ENCODE data around the gene GPR142.

Gene GPR142

DNA sequence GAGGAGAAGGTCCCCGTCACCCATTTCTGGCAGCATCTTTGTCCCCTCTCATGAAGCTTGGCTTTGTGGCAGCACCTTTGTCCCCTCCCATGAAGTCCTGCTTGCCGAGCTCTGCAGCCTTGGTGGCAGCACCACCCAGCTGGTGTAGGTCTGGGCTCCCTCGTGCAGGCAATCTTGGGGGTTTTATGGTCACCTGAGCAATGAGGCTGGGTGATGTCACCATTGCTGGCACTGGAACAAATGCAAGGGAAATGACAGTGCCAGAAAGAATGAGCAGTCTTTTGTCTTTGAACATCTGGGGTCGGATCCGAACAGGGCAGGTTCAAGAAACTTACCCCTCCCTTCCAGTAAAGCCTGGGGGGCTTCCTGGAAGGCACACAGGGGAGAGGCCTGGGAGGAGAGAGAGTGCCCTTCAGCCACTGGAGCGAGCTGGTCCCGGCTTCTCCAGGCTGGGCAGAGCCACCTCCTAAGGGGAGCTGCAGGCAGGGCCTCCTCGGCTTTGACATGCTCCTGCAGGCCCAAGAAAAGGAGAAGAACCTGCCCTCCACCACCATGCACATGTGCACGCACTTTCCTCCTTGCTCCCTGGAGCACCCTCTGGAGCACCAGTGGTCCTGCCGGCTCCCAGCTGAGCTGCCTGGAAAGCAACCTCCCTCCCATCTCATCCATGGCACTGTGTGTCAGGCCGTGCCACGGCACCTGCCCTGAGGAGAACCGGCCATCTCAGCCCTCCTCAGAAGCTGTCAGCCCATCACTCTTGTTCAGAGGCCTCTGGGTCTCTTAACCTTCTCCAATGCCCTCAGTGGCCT is 21.7 kb upstream of the GPR142 start:
- no peak for DNase-seq

DNA sequence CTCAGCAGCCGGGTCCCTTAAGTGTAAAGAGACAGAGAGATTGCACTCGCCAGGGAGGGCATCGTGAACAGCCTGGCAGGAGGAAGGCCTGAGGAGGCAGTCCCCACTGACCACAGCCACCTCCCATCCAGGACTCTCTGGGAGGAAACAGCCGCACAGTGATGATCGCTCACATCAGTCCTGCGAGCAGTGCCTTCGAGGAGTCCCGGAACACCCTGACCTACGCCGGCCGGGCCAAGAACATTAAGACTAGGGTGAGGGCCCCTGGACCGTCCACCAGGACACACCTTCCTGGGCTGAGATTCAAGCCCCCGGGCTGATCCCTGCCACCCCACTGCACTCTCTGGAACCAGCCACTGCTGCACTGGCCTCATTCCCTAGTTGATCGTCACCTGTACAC is 19.7 kb upstream of the GPR142 start:
- no peak for DNase-seq

GRCh38 chr17:74349120-74349519 is 18.2 kb upstream of the GPR142 start:
- no peak for DNase-seq

GRCh38 chr17:74350486-74350885 is 16.8 kb upstream of the GPR142 start:
- DNase-seq: no peak

GRCh38 chr17:74351552-74352210 is 15.6 kb upstream of the GPR142 start:
- no peak for DNase-seq

DNA sequence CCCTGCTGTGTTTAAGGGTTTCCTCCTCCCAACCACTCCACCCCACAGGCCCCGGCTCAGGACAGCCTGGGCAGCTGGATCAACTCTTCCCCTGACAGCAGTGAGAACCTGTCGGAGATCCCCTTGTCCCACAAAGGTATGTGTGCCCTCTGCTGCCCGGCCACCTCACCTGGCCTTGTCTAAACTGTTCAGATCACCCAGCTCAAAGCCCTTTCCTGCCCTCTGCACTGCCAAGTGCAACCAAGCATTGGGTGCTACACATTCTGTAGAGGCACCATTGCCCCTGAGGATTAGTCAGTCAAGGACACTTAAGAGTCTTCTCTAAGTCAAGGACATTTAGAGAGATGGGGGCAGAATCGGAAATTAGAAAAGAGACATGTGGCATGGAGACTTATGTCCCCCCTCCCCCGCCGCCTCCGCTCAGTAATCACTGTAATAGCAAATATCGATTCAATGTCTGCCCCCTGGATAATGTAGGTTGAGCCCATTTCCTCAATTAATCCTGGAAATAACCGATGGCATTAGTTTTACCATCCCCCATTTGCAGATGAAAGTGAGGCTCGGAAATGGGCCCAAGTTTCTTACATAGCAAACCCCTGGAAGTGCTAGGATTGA is 13.8 kb upstream of the GPR142 start:
- no peak for DNase-seq

DNA sequence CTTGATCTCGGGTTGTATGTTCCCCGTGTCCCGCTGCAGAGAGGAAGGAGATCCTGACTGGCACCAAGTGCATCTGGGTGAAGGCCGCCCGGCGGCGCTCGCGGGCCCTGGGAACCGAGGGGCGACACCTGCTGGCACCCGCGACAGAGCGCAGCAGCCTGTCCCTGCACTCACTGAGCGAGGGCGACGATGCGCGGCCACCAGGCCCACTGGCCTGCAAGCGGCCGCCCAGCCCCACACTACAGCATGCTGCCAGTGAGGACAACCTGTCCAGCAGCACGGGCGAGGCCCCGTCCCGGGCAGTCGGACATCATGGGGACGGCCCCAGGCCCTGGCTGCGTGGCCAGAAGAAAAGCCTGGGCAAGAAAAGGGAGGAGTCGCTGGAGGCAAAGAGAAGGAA is 13.2 kb upstream of the GPR142 start:
- no peak for DNase-seq

DNA sequence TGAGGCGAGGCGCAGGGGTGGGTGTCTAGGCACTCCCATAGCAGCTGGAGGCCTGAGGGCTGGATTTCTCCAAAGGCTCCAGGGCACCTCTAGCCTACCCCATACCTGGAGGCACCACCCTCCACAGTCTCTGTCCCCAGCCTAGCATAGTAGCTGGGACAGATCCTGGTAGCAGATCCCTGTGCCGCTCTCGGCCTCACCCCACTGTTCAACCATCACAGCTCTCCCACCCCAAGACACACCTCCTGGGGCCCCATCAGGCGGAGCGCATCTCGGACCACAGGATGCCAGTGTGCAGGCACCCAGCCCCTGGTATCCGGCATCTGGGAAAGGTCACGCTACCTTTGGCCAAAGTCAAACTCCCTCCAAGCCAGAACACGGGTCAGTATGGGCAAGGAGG is 12.7 kb upstream of the GPR142 start:
- no peak for DNase-seq

DNA sequence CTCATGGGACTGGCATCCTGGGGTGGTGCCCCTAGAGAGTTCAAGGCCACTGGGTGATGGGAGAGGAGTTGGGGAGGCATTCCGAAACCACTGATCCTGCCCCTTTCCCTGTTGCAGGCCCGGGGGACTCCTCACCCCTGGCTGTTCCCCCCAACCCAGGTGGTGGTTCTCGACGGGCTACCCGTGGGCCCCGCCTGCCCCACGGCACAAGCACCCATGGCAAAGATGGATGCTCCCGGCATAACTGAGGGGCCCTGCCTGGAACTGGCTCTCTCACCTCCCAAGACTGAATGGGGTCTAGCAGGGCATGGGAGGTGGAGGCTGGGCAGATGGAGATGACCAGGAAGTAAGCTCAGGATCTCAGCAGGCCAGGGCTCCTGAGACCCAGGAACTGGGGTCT is 12.2 kb upstream of the GPR142 start:
- no peak for DNase-seq

GRCh38 chr17:74356646-74357465 is 10.4 kb upstream of the GPR142 start:
- no peak for DNase-seq

DNA sequence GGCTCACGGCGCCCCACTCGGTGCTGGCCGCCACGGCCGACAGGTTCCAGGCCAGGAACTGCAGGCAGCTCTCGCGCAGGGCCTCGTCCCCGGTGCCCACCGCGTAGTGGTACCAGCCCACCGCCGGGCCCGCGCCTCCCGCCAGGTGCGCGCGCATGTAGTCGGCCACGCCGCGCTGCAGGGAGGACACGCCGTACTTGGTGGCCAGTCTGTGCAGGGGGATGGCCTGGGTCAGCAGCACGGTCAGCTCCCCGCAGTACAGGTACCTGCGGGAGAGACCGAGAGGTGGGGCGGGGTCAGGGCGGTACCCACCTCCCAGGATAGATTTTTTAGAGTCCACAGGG is 9.9 kb upstream of the GPR142 start:
- no peak for DNase-seq

DNA sequence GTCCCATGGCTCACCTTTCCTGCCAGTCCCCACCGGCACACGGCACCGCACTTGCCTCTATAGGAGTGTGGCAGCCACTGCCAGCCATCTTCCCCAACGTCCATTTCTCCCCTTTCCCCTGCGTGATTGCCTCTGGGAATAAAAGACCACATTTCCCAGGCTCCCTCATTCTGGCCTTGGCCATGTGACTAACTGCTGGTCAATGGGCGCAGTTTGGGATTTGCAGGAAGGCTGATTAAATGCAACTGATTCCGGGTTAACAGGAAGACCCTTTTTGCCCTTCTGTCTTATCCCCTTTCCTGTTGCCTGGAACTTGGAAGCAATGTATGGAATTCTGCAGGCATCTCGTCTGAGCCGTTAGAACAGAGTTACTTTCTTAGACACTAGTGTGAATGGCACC is 8.6 kb upstream of the GPR142 start:
- DNase-seq: no peak

GRCh38 chr17:74359916-74360315 is 7.4 kb upstream of the GPR142 start:
- DNase-seq: no peak

- no peak for DNase-seq
Measured at GRCh38 chr17:74360899-74361229, 6.4 kb upstream of the GPR142 start.

DNA sequence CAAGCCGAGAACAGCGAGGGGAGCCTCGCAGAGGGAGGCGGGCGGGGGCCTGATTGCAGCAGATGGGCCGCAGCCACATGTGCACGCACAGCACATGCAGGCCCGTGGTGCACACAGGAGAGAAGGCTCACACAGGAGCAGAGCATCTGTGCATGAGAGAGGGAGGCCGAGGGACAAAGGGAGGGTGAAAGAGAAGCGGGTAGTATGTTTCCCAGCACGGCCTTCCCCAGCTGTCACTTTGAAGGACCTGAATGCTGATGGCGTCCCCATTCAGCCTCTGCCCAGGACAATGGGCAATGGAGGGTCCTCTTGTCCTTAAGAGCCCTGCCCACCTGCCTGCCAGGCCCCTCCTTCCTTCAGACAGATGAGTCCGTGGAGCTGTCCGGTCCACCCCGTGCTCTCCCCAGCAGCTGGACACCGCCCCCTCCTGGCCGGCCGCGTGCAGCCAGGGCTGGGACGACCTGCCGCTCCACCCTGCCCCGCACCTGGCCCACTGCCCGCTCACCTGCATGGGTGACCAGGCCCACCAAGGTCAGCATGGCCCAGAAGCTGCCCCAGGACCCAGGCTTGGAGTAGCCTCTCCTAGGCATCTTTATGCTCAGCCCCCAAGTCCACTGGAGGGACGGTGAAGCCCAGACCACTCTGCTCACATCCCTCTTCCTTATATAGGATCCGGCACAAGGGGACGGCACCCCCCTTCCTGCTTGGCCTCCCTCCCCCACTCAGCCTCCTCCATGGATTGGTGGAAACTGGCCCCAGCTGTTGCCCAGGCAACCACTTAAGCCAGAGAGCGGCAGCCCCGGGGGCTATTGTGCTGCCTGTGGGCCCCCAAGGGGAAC is 5.9 kb upstream of the GPR142 start, which contains the start of gene BTBD17:
Gene BTBD17 (minus strand): TSS at position 639 of the 839 bp plus-strand sequence. CDS start 49 bp downstream, at position 590.
- DNase-seq: no peak

- DNase-seq: no peak
Measured at GRCh38 chr17:74362069-74362405, 5.3 kb upstream of the GPR142 start.

DNA sequence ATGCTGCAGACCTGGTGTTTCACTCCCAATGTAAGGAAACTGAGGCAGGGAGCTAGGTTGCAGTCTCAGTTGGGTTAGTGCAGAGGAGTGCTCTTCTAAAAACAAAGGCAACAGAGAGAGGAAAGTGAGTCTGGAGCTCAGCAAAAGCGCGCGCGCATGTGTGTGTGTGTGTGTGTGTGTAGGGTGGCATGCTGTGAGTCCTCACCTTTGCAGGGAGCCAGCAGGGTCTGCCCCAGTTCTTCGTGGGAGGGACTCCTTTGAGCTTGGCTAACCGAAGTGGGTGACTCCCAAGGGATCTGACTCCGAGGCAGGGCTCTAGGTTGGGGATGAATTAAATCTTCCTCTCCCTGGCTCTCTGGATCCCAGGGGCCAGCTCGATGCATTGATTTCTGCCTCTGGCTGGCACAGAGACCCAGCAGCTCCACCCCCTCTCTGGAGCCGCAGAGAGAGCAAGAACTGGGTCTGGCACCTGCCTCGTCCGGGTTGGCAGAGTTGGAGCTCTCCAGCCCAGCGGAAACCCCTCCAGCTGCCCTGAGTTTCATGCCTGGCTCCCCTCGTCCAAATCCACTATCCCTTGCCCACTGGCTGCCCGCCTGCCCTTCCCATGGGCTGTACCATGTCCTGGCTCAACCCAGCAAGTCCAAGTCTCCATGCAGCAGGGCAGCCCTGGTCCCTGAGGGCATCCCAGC is 4.4 kb upstream of the GPR142 start:
- DNase-seq: no peak

DNA sequence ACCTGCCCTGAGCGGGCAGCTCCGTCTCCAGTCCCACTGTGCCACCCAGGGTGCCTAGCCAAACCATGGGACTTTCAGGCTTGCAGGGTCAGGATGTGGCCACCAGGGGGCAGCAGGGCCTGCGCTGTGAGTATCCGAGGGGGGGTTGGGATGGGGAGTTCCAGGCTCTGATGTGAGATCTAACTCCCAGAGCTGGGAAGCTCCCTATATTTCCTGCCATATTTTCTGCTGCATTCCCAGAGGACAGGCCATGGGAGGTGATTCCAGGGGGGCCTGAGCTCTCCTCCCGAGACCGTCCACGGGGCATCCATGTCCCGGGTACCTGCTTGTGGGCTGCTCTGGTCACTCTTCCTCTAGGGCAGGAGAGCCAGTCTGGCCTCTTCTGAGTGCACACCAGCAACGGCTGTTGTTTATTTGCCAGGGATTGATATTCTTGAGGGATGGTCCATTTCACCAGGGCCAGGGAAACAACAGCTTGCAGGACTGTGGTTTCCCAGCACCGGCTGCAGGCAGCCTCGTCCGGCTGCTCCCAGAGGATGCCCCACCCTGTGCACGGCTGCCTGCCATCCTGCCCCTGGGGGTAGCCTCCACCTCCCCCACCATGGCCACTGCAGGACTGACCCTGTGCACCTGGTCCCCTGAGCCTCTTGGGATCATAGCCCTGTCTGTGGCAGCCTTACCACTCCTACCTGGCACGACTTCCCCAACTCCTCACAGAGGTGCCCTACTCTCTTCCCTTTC is 1.2 kb downstream of the GPR142 start:
- peak; percentile 44 for DNase-seq

GRCh38 chr17:74369221-74369620 is 1.9 kb downstream of the GPR142 start:
- DNase-seq: no peak

DNA sequence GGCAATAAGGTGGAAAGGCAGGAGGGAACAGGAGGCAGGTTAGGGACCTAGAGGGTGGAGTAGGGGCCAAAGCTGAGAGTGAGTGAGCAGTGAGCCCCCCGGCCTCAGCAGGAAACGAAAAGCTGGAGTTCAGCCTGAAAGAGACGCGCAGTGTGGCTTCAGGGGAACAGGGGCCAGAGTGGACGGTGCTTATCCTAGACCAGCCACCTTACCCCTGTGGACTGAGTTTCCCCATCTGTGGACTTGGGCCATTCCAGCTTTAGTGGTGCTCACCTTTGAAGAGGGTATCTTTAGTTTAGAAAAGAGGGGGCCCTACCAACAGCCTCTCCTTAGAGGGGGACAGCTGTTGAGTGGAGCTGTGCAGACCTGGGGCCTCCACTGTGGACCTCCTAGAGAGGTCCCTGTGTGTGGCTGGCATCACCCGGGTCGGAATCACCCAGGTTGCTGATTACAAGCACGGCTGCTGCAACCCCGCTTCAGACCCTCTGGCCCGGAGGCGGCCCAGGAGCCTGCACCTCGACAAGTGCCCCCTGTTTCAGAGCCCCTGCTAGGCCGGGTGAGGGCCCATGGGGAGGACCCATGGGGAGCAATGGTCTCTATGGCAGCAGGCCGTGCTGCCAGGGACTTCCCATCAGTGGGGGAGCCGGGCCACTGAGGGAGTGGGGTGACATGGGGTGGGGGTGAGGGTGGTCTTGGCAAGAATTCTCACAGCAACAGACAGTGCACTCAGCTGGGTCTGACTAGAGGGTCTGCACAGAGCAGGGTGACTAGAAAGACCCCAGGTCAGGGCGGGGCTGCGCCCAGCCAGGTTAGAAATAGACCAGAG is 2.6 kb downstream of the GPR142 start:
- DNase-seq: no peak

Measured in COR-L47 (cell line).